AG09309 (cell line): Measurements from ENCODE around the gene WDR43.

ENCODE experiments used
- DNase-seq: peaks from one replicate; pipeline ENCODE4 v3.0.0-alpha.2; 2010; ENCODE audit warnings: low read depth
- H3K4me3 ChIP-seq: 2 replicates; pipeline ENCODE4 v1.5.1; 2011; ENCODE audit warnings: mild to moderate bottlenecking, low read depth, low read length, moderate library complexity; ENCODE audit not compliant: control insufficient read depth
- TF ChIP-seq, protein P1 (sequence below): IDR thresholded peaks from 2 replicates; pipeline ENCODE4 v1.5.1; 2011; ENCODE audit warnings: mild to moderate bottlenecking, low read depth, low read length, inconsistent platforms; ENCODE audit not compliant: insufficient read depth, control insufficient read depth; ENCODE audit errors: missing control alignments

Gene WDR43

GRCh38 chr2:28952836-28953211 lies 58.4 kb downstream of the WDR43 start:
- H3K4me3 ChIP-seq, result no peak overlapping the region
- no peak for DNase-seq
- TF ChIP-seq, protein P1, sequence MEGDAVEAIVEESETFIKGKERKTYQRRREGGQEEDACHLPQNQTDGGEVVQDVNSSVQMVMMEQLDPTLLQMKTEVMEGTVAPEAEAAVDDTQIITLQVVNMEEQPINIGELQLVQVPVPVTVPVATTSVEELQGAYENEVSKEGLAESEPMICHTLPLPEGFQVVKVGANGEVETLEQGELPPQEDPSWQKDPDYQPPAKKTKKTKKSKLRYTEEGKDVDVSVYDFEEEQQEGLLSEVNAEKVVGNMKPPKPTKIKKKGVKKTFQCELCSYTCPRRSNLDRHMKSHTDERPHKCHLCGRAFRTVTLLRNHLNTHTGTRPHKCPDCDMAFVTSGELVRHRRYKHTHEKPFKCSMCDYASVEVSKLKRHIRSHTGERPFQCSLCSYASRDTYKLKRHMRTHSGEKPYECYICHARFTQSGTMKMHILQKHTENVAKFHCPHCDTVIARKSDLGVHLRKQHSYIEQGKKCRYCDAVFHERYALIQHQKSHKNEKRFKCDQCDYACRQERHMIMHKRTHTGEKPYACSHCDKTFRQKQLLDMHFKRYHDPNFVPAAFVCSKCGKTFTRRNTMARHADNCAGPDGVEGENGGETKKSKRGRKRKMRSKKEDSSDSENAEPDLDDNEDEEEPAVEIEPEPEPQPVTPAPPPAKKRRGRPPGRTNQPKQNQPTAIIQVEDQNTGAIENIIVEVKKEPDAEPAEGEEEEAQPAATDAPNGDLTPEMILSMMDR, result no peak

GRCh38 chr2:28955467-28955866 lies 61.0 kb downstream of the WDR43 start:
- TF ChIP-seq, protein P1, result no peak
- H3K4me3 ChIP-seq, result no peak overlapping the region
- no peak for DNase-seq

- DNase-seq, result no peak
- TF ChIP-seq, protein P1, result peak; percentile 45
- no peak overlapping the region for H3K4me3 ChIP-seq
These were observed 62.0 kb downstream of the WDR43 start for GRCh38 chr2:28956415-28956826.

- no peak overlapping the region for H3K4me3 ChIP-seq
- no peak for DNase-seq
- TF ChIP-seq, protein P1, result peak; percentile 39
These were observed 62.4 kb downstream of the WDR43 start for GRCh38 chr2:28956890-28957289.

DNA sequence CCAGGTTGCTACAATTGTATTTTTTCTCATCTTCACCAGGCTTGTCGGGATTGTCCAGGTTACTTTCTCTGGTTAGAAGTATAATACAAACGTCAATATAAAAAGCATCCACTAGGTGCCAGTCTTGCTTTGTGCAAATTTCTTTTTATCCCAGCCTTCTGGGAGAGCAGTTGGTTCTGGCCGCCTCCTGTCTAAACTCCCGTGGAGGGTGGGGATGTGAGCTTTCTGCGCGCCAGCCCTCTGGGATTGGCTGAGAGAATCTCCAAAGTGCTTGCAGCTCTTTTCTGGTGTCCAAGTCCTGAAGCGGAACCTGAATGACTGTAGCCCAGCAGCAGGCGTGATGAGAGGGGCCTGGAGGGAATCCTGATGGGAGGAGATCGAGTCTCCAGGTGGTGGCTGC lies 64.2 kb downstream of the WDR43 start:
- no peak overlapping the region for H3K4me3 ChIP-seq

DNA sequence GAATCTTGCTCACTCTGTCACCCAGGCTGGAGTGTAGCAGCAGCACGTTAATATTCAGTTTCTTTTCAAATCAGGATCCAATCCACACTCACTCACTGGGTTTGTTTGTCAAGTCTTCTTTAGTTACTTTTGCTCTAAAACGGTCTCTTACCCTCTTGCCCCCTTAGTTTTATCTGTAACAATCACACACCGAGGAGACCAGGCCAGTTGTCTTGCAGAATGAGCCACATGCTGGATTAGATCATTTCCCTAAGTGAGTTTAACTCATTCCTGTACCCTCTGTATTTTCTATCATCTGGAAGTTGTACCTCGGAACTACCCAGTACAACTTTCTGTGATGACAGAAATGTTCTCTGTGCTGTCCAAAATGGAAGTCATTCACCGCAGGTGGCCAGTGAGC lies 65.9 kb downstream of the WDR43 start:
- DNase-seq, result no peak
- H3K4me3 ChIP-seq, result no peak overlapping the region
- TF ChIP-seq, protein P1, result no peak

More for the DNA sequence above, 64.2 kb downstream of the WDR43 start:
- TF ChIP-seq, protein P1, result peak; percentile 50
- peak; percentile 40 for DNase-seq

DNA sequence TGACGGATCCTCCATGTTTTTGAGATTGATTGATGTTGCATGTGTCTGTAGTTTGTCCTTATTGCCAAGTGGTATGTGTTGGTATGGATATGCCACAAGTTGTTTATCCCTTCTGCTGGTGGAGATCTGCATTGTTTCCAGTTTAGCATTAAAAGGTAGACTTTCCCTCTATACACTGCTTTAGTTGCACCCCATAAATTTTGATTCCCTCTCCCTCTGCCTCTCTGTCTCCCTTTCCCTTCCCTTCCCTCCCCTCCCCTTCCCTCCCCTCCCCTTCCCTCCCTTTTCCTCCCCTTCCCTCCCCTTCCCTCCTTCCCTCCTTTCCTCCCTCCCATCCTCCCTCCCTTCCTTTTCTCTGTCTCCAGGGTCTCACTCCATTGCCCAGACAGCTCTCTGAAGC lies 68.0 kb downstream of the WDR43 start:
- no peak for DNase-seq
- no peak overlapping the region for H3K4me3 ChIP-seq
- TF ChIP-seq, protein P1, result no peak
